GM18517 (cell line): ENCODE data around the gene VWA8.
"Not testable (repeated sequence)": the region's sequence is repeated elsewhere in the genome, so short reads cannot be mapped to it uniquely, and the experiment has no call there.

Experiments used
- ATAC-seq: cut with Tn5 transposase; IDR thresholded peaks from one replicate; pipeline ENCODE4 v1.9.1; 2021; ENCODE audit warnings: mild to moderate bottlenecking, moderate library complexity; ENCODE audit not compliant: unreplicated experiment

The VWA8 gene

GRCh38 chr13:41756198-41756880 is 204.6 kb downstream of the VWA8 start:
- ATAC-seq: no peak

GRCh38 chr13:41751734-41752445 is 209.0 kb downstream of the VWA8 start:
- no peak for ATAC-seq

- ATAC-seq: no peak
These were observed 209.6 kb downstream of the VWA8 start for GRCh38 chr13:41751277-41751676.

DNA sequence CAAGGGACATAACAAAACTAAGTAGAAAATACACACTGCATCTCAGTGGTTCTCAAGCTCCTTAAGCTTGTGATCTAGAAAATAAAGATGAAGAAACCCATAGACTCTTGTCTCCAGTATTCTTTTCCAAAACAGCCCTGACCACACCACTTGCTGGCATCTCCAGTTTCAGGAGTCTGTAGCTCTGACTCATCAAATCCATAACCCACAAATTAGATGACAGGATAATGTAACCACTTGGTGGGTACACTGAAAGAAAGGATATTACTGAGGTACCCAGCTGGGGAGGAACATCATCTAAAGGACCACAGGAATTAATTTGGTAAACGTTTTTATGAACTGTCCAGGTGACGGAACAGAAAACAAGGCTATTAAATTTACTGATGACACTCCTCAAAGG is 214.7 kb downstream of the VWA8 start:
- no peak for ATAC-seq

DNA sequence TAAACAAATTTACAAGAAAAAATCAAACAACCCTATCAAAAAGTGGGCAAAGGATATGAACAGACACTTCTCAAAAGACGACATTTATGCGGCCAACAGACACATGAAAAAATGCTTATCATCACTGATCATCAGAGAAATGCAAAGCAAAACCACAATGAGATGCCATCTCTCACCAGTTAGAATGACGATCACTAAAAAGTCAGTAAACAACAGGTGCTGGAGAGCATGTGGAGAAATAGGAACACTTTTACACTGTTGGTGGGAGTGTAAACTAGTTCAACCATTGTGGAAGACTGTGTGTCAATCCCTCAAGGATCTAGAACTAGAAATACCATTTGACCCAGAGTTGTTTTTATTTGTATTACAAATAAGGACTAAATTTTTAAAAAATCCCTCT is 215.4 kb downstream of the VWA8 start:
- ATAC-seq: not testable (repeated sequence)

- no peak for ATAC-seq
These were observed 217.9 kb downstream of the VWA8 start for GRCh38 chr13:41742917-41743552.

GRCh38 chr13:41740479-41740878 is 220.4 kb downstream of the VWA8 start:
- ATAC-seq: no peak

DNA sequence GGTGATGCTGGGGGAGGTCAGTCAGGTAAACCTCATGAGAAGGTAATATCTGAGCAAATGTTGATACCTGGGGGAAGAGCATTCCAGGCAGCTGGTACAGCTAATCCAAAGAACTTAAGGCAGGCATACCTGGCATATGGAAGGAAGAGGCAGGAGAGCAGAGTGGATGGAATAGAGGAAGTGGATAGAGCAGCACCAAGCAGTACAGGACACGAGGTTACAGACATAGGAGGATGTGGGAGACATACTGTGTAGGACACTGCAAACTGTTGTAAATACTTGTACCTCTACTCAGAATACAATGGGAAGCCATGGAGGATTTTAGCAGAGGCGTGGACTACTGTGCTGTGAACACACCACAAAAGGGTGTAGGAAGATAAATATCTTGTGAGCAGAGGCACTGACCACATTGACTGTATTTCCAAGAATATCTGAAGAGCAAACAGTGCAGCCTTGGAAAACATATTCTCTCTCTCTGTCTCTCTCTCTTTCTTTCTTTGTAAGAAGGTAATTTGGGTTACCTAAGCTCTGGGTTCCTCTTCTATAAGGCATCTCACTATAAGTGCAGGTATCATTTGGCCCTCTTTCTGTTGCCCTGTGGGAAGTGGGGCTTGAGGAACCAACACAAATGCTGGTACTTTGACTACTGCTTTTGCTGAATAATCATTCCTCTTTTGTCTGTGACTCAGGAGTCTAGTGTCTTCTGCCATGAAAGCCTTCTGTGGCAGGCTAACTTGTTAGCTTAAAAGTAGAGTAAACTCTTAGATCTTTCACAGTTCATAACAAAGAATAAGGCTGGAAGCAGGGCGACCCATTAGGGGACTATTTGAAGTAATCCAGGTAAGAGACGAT is 238.0 kb downstream of the VWA8 start:
- ATAC-seq: no peak

DNA sequence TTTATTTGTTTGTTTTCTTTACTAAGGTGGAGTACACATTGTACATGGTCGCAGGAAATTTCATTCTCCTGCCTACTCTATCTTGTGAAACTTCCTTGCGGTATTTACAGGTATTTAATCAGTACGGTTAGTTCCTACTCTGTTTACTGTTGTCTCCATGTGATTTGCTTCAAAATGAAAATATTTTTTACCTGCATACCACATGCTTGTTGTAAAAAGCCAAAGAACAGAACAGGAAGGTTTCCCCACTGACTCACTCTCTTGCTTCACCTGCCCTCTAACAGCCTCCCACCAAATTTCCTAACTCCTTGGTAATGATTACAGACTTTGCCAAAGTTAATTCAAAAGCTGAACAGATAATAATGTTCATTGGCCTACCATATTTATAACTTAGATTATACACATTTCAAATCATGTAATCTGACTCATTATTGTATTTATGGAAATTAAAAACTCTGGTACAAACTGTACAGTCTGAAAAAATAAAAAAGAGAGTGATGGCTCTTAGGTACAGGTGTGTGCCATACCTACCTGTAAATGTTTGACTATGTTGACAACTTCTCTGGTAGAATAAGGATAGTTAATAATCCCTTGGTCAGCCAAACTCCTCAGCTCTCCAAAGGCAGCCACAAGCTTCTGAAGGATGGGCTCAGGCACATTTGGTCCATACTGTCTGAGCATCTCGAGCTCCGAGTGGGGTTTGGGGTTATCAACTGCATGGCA is 239.9 kb downstream of the VWA8 start:
- ATAC-seq: no peak

DNA sequence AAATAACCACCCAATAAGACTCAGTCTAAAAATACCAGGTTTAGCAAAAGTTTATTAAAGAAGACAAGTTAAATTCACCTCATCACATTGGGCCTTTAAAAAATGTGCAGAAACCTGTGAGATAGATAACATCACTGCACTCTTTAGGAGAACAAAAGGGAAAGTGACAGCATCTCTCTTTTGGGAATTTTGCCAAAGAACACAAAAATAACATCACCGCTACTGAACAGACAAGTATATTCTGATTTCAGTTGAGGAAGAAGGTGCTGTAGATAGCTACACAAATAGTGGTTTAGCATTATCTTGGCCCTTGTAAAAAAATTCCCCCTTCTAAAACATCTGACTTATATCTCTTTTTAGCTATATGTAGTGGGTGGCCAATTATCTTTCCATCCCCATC is 244.7 kb downstream of the VWA8 start:
- ATAC-seq: no peak

- no peak for ATAC-seq
These were observed 247.5 kb downstream of the VWA8 start for GRCh38 chr13:41713405-41713804.

- no peak for ATAC-seq
These were observed 250.1 kb downstream of the VWA8 start for GRCh38 chr13:41710771-41711170.

GRCh38 chr13:41709511-41709910 is 251.4 kb downstream of the VWA8 start:
- no peak for ATAC-seq

DNA sequence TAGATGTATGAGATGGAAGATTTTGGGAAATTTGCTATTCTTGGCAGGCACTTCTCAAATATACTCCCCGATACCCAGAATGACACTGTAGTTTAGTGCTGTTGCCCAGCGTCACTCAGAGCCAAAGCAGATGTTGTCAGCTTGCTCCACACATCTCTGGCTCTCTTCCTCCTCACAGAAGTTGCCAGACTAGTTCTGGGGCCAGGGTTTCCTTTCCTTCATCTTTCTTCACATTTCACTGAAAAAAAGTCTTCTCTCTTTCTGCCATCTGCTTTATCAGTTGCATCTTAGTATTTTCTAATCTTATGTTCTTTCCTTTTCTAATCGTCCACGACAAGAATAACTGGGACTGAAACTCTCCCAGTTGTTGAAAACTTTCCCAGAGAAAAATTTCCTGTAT is 252.2 kb downstream of the VWA8 start:
- ATAC-seq: no peak

DNA sequence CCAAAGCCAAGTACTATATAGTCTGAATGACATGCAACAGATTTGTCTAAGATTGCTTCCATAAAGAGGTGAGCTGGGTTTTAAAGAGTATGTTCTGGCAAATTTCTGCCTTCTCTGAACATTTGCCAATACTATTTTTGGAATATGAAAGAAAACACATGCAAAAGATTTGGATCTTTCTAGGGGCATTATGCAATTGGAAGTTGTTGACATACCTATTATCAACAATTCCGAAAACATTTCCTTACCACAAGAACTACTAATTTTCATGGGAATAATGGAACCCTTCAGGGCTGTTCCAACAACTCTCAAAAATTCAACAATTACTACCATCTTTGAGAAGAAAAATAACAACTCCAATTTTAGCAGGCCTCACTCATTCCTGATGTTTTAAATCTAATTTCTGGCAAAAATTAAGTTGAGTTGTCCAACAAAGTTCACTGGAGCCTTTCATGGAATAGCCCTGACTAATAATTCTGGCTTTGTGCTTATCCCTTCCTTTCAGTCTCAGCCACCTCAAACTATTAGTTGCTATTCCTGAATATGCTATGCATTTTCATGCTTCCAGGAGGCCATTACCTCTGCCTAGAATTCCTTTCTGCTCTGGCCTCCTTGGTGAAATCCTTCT is 253.6 kb downstream of the VWA8 start:
- no peak for ATAC-seq

DNA sequence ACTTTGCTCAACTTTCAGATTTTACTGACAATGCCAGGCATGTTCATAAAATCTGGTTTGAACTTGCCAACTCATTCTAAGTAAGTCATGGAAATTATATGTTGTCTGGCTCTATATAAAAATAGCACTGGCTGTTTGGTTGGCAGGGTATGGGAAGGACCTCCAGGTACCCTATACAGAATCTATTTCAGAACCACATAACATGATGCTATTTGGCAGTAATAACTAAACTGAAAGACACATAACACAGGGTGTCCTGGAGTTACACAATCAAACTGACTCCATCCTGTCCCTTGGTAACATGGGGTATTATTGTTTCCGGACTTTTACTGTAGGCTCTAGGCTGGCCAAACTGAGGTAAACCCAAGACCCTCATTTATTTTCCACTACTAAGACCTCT is 254.8 kb downstream of the VWA8 start:
- no peak for ATAC-seq

- no peak for ATAC-seq
These were observed 258.4 kb downstream of the VWA8 start for GRCh38 chr13:41702540-41702939.

DNA sequence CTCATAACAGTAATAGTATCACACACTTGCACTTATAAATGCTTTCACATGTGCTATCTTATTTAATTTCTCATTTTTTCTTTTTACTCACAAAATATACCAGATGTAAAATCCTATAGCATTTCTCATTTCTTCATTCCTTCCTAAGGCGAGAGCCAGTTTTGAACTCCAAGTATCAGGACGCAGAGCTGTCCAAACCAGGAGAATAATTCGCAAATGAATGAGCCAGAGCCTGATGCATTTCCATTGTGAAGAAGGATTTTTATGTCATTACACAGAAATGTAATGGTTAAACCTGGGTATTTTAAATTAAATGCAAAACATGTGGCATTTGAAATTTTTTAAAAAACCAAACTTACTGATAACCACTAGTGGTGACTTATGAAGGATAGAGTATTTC is 259.2 kb downstream of the VWA8 start:
- ATAC-seq: no peak

DNA sequence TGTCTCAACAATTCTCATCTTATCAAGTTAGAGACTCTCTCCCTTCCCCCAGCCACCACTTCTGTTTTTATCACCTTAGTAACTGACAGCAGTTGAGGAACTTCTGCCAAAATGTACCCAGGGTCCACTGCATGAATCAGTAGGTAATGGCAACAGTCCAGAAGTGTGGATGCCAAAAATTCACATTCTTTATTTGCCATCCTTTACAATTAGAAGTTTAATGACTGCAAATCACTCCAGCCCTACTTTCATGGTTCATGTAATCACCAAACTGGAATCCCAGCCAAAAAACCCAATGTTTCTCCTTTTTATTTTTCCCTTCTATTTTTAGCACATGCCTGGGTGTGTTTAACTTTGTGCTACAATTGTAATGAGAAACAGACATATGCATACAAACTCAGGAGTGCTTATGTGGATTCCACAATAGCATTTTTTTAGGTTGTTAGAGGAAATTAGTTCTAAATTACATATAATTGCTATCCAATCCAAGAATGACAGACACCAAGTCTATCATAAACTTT is 260.1 kb downstream of the VWA8 start:
- ATAC-seq: no peak

DNA sequence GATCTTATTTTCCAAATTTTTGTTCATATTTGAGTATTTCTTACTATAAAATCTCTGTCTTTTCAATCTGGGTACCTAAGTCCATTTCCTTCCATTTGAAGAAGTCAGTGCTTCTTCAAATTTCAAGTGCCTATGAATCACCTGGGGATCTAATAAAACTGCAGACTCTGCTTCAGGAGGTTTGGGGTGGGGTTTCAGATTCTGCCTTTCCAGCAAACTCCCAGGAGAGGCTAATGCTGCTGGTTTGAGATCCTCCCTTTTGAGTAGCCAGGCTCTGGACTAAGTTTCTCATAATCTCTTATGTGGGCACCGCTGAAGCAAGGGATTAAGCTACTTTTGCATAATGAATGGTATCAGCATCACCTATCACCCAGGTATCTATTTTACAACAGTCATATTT is 261.1 kb downstream of the VWA8 start:
- no peak for ATAC-seq
